MM.1S (cell line): ENCODE measurements around the gene SLC37A1.

Experiments
- EZH2 ChIP-seq: fragments of 300-600 bp; sonication (generic); optimal IDR thresholded peaks from 2 replicates; pipeline ENCODE3; 2017; ENCODE audit warnings: low read depth, mild to moderate bottlenecking, antibody characterized with exemption, low read length, mixed read lengths
- EZH2phosphoT487 ChIP-seq: fragments of 300-600 bp; sonication (generic); IDR thresholded peaks from 2 replicates; pipeline ENCODE4 v1.6.1; 2018; ENCODE audit warnings: antibody characterized with exemption, low read length
- TF ChIP-seq, protein P1 (sequence below): fragments of 300-600 bp; sonication (generic); IDR thresholded peaks from 2 replicates; pipeline ENCODE4 v1.5.1; 2016; ENCODE audit warnings: antibody characterized with exemption, low read length, mixed read lengths

DNA sequence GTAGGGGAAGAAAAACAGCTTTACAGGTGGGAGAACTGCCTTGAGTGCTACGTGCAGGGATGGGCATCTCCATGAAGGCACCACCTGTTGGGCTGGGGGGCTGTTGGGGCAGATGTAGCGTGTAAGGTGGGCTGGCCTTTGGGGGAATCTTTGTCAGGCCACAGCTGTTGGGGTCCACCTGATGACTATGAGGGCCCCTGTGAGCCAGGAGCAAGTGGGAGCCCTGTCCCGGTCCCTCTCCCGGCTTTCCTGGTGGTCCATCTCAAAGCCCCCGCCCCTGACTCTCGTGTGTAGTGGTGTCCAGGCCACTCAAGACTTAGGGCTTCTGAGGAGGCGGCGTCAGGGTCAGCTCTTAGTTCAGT lies 13.5 kb downstream of the SLC37A1 start:
- TF ChIP-seq, protein P1, sequence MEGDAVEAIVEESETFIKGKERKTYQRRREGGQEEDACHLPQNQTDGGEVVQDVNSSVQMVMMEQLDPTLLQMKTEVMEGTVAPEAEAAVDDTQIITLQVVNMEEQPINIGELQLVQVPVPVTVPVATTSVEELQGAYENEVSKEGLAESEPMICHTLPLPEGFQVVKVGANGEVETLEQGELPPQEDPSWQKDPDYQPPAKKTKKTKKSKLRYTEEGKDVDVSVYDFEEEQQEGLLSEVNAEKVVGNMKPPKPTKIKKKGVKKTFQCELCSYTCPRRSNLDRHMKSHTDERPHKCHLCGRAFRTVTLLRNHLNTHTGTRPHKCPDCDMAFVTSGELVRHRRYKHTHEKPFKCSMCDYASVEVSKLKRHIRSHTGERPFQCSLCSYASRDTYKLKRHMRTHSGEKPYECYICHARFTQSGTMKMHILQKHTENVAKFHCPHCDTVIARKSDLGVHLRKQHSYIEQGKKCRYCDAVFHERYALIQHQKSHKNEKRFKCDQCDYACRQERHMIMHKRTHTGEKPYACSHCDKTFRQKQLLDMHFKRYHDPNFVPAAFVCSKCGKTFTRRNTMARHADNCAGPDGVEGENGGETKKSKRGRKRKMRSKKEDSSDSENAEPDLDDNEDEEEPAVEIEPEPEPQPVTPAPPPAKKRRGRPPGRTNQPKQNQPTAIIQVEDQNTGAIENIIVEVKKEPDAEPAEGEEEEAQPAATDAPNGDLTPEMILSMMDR, result no peak
- TF ChIP-seq EZH2 (no peak), EZH2phosphoT487 (no peak)
